Lower leg skin (tissue), 4 donors: ENCODE results near the gene ST3GAL4. TPM values are rescaled to one million over a fixed set of nuclear protein-coding genes. Genes with fewer than 3 reads are reported as not detected.

Experiments
- DNase-seq, 2 donors: peaks; one replicate each; pipeline ENCODE4 v3.0.0-alpha.2; 2019; ENCODE audit warnings: low spot score in 2 of 2
- H3K4me3 ChIP-seq: fragments of 200-600 bp; sonication (generic); 2 replicates; pipeline ENCODE4 v1.5.1; 2017; ENCODE audit warnings: mild to moderate bottlenecking, low read depth; ENCODE audit not compliant: poor library complexity, severe bottlenecking
- CTCF ChIP-seq, 3 donors: fragments of 450-650 bp; IDR thresholded peaks; one replicate each; pipeline ENCODE4 v1.5.1; 2016; ENCODE audit warnings: antibody characterized with exemption in 3 of 3, mild to moderate bottlenecking in 3 of 3, moderate library complexity in 2 of 3
- POLR2A ChIP-seq, 2 donors: fragments of 450-650 bp; IDR thresholded peaks; one replicate each; pipeline ENCODE4 v1.6.1; 2016 to 2017; ENCODE audit warnings: antibody characterized with exemption in 2 of 2, mild to moderate bottlenecking in 1 of 2, moderate library complexity in 1 of 2
- WGBS, 2 donors: methylation state at CpG; one replicate each; pipeline ENCODE4 v1.1.5; 2018; 5-methylcytosine and 5-hydroxymethylcytosine counted together
- intact Hi-C: fragments of 100-400 bp; cut with DNase I; formaldehyde crosslinking; loops from one replicate; pipeline ENCODE4 v1.15.0; 2023; ENCODE audit warnings: low total_unique reads
- total RNA-seq, 4 donors: library from RNA; depleted of rRNA; stranded (reverse); fragments of >200 nt; gene quantifications; one replicate each; pipeline ENCODE4 v1.1.0, GENCODE V29; 2016

ST3GAL4 gene
- total RNA-seq, 4 donors from 2014 or later: 12.6 to 27.0 (median 17.1) TPM

GRCh38 chr11:126452241-126453101 is 97.0 kb downstream of the ST3GAL4 start:
- intact Hi-C loops: loop anchor here (2.0 kb wide), 1 partner anchor 46 kb away; no protein-coding TSS in a partner anchor
- no peak for TF ChIP-seq CTCF (IDR thresholded peaks at IDR 0.05)
- TF ChIP-seq POLR2A (IDR thresholded peaks at IDR 0.05): no peak
- no peak for DNase-seq
- WGBS, 2 donors: 27 to 33% methylated on average over 17 to 24 of the region's 24 CpGs
- no peak overlapping the region for H3K4me3 ChIP-seq

- H3K4me3 ChIP-seq: no peak overlapping the region
- no peak for TF ChIP-seq POLR2A (IDR thresholded peaks at IDR 0.05)
- TF ChIP-seq CTCF (IDR thresholded peaks at IDR 0.05): no peak
- WGBS, 2 donors: 92 to 93% methylated on average over 15 of the region's 15 CpGs
- no peak for DNase-seq
- intact Hi-C loops: no loop called here
These were observed 100.6 kb downstream of the ST3GAL4 start for GRCh38 chr11:126456089-126456488.

- 84 to 87% methylated on average over 20 of the region's 20 CpGs for WGBS, 2 donors
- intact Hi-C loops: no loop called here
- DNase-seq: no peak
- TF ChIP-seq CTCF (IDR thresholded peaks at IDR 0.05) (no peak), POLR2A (IDR thresholded peaks at IDR 0.05) (no peak)
- no peak overlapping the region for H3K4me3 ChIP-seq
These were observed 101.5 kb downstream of the ST3GAL4 start for GRCh38 chr11:126456783-126457542.

GRCh38 chr11:126457817-126458216 is 102.3 kb downstream of the ST3GAL4 start:
- H3K4me3 ChIP-seq: no peak overlapping the region
- no peak for TF ChIP-seq CTCF (IDR thresholded peaks at IDR 0.05)
- DNase-seq: no peak
- WGBS, 2 donors: 84 to 85% methylated on average over 8 of the region's 8 CpGs
- intact Hi-C loops: no loop called here

- DNase-seq: no peak
- no peak overlapping the region for H3K4me3 ChIP-seq
- intact Hi-C loops: no loop called here
- TF ChIP-seq POLR2A (IDR thresholded peaks at IDR 0.05): no peak
- TF ChIP-seq CTCF (IDR thresholded peaks at IDR 0.05): no peak
- 37 to 53% methylated on average over 10 of the region's 10 CpGs for WGBS, 2 donors
These were observed 104.3 kb downstream of the ST3GAL4 start for GRCh38 chr11:126459691-126460281.
